Epidermal melanocyte (primary cell): ENCODE measurements around the gene RIN3.
"Not testable (repeated sequence)": the region's sequence is repeated elsewhere in the genome, so short reads cannot be mapped to it uniquely, and the experiment has no call there.

Experiments
- DNase-seq: peaks from one replicate; pipeline ENCODE4 v3.0.0; 2011; ENCODE audit warnings: low spot score; ENCODE audit not compliant: insufficient read length

Gene RIN3

GRCh38 chr14:92660571-92660970 lies 147.0 kb downstream of the RIN3 start:
- peak; percentile 70 for DNase-seq

- DNase-seq = no peak
Observed at GRCh38 chr14:92663049-92663448, 149.5 kb downstream of the RIN3 start.

GRCh38 chr14:92665661-92666110 lies 152.1 kb downstream of the RIN3 start:
- DNase-seq = no peak

- no peak for DNase-seq
Observed at GRCh38 chr14:92666251-92666650, 152.7 kb downstream of the RIN3 start.

- DNase-seq = no peak
Observed at GRCh38 chr14:92668276-92668973, 154.8 kb downstream of the RIN3 start.

- DNase-seq = peak; percentile 77
Observed at GRCh38 chr14:92670160-92670559, 156.6 kb downstream of the RIN3 start.

- no peak for DNase-seq
Observed at GRCh38 chr14:92670643-92671366, 157.2 kb downstream of the RIN3 start.

- DNase-seq = no peak
Observed at GRCh38 chr14:92673601-92674150, 160.1 kb downstream of the RIN3 start.

- no peak for DNase-seq
Observed at GRCh38 chr14:92675421-92675820, 161.8 kb downstream of the RIN3 start.

- DNase-seq = no peak
Observed at GRCh38 chr14:92675976-92676375, 162.4 kb downstream of the RIN3 start.

- DNase-seq = no peak
Observed at GRCh38 chr14:92676403-92677086, 163.0 kb downstream of the RIN3 start.

GRCh38 chr14:92677087-92677668 lies 163.6 kb downstream of the RIN3 start:
- no peak for DNase-seq

GRCh38 chr14:92677955-92678354 lies 164.4 kb downstream of the RIN3 start:
- DNase-seq = no peak

GRCh38 chr14:92678766-92679165 lies 165.2 kb downstream of the RIN3 start:
- no peak for DNase-seq

- DNase-seq = no peak
Observed at GRCh38 chr14:92679246-92679645, 165.7 kb downstream of the RIN3 start.

- not testable (repeated sequence) for DNase-seq
Observed at GRCh38 chr14:92680330-92680729, 166.7 kb downstream of the RIN3 start.

GRCh38 chr14:92680781-92681650 lies 167.4 kb downstream of the RIN3 start:
- DNase-seq = peak; percentile 93

GRCh38 chr14:92683041-92683440 lies 169.5 kb downstream of the RIN3 start:
- no peak for DNase-seq

GRCh38 chr14:92684801-92685560 lies 171.4 kb downstream of the RIN3 start:
- no peak for DNase-seq
